SJSA1 (cell line): Measurements from ENCODE around the gene IQSEC1. TPM values are rescaled to one million over a fixed set of nuclear protein-coding genes. Genes with fewer than 3 reads are reported as not detected.
"Not testable (repeated sequence)": the region's sequence is repeated elsewhere in the genome, so short reads cannot be mapped to it uniquely, and the experiment has no call there.

ENCODE experiments used
- DNase-seq, 2 experiments: peaks; one replicate each; pipeline ENCODE4 v3.0.0-alpha.2; 2015 to 2020; ENCODE audit warnings: low spot score in 2 of 2, low read depth in 1 of 2
- H3K27ac ChIP-seq: fragments of 250-450 bp; sonication (Bioruptor Pico); 2 replicates; pipeline ENCODE4 v1.5.1; 2020; ENCODE audit warnings: mild to moderate bottlenecking, moderate library complexity
- H3K27me3 ChIP-seq: fragments of 250-450 bp; sonication (Bioruptor Pico); replicated peaks from 2 replicates; pipeline ENCODE4 v1.5.1; 2020; ENCODE audit warnings: mild to moderate bottlenecking, moderate library complexity
- H3K36me3 ChIP-seq: fragments of 250-450 bp; sonication (Bioruptor Pico); 2 replicates; pipeline ENCODE4 v1.5.1; 2020; ENCODE audit warnings: mild to moderate bottlenecking
- H3K4me1 ChIP-seq: fragments of 250-450 bp; sonication (Bioruptor Pico); replicated peaks from 2 replicates; pipeline ENCODE4 v1.6.1; 2021; ENCODE audit warnings: mild to moderate bottlenecking
- H3K4me3 ChIP-seq: fragments of 250-450 bp; sonication (Bioruptor Pico); 2 replicates; pipeline ENCODE4 v1.5.1; 2020; ENCODE audit warnings: mild to moderate bottlenecking
- H3K9me3 ChIP-seq: fragments of 250-450 bp; sonication (Bioruptor Pico); replicated peaks from 2 replicates; pipeline ENCODE4 v1.5.1; 2020; ENCODE audit warnings: mild to moderate bottlenecking
- total RNA-seq: library from RNA; depleted of rRNA; stranded (reverse); fragments of >200 nt; shearing (Covaris generic); gene quantifications from 2 replicates; pipeline ENCODE4 v1.2.3, GENCODE V29; 2014; rRNA removed

IQSEC1 gene
- total RNA-seq, 1 experiment from 2014 or later: 6.5 TPM

GRCh38 chr3:12853847-12854246 lies 219.4 kb downstream of the IQSEC1 start:
- not testable (repeated sequence) for H3K4me3 ChIP-seq, H3K27ac ChIP-seq, H3K9me3 ChIP-seq, DNase-seq, H3K36me3 ChIP-seq, H3K4me1 ChIP-seq, H3K27me3 ChIP-seq

GRCh38 chr3:12852201-12852600 lies 221.0 kb downstream of the IQSEC1 start:
- Histone ChIP-seq H3K27ac (no peak overlapping the region), H3K36me3 (no peaks in the 10 kb centered on the region), H3K4me3 (no peak overlapping the region), H3K27me3 (no peaks in the 10 kb centered on the region), H3K4me1 (no peaks in the 10 kb centered on the region), H3K9me3 (no peaks in the 10 kb centered on the region)
- no peak for DNase-seq

Other genes with a start within 250 kb of the IQSEC1 start
- gene RPL32, start 231.9 kb downstream of the IQSEC1 start, total RNA-seq: 400 and 799 TPM in 2 replicates